H9 (cell line): ENCODE measurements around the gene SLC1A7. TPM values are rescaled to one million over a fixed set of nuclear protein-coding genes. Genes with fewer than 3 reads are reported as not detected.
A peak's percentile ranks its signal among the peaks of the same experiment; 100 is the strongest.

ENCODE experiments used
- DNase-seq: peaks from one replicate; pipeline ENCODE4 v3.0.0-alpha.2; 2017
- H2AFZ ChIP-seq: one replicate; pipeline ENCODE4 v1.6.1; 2013; ENCODE audit warnings: mild to moderate bottlenecking, low read length, control low read depth, moderate library complexity
- H2AK5ac ChIP-seq: 2 replicates; pipeline ENCODE4 v1.6.1; 2013; ENCODE audit warnings: low read length, control low read depth, mixed read lengths; ENCODE audit not compliant: insufficient read length
- H2BK120ac ChIP-seq: one replicate; pipeline ENCODE4 v1.6.1; 2013; ENCODE audit warnings: low read depth, mild to moderate bottlenecking, low read length, control low read depth, inconsistent platforms; ENCODE audit not compliant: poor library complexity, severe bottlenecking
- H2BK12ac ChIP-seq: 2 replicates; pipeline ENCODE4 v1.6.1; 2013; ENCODE audit warnings: low read length, control low read depth, mixed read lengths, low read depth; ENCODE audit not compliant: insufficient read length
- H2BK15ac ChIP-seq: 2 replicates; pipeline ENCODE4 v1.6.1; 2013; ENCODE audit warnings: low read depth, low read length, control low read depth
- H2BK20ac ChIP-seq: one replicate; pipeline ENCODE4 v1.6.1; 2013; ENCODE audit warnings: low read depth, mild to moderate bottlenecking, low read length, control low read depth, inconsistent platforms; ENCODE audit not compliant: poor library complexity, severe bottlenecking
- H2BK5ac ChIP-seq: 2 replicates; pipeline ENCODE4 v1.6.1; 2013; ENCODE audit warnings: low read length, control low read depth, mixed read lengths; ENCODE audit not compliant: insufficient read length
- H3K14ac ChIP-seq: 2 replicates; pipeline ENCODE4 v1.6.1; 2013; ENCODE audit warnings: low read length, control low read depth; ENCODE audit not compliant: insufficient read depth
- H3K18ac ChIP-seq: 2 replicates; pipeline ENCODE4 v1.6.1; 2013; ENCODE audit warnings: low read depth, mild to moderate bottlenecking, mixed read lengths, low read length, control low read depth; ENCODE audit not compliant: insufficient read length
- H3K23ac ChIP-seq: 2 replicates; pipeline ENCODE4 v1.6.1; 2013; ENCODE audit warnings: low read length, control low read depth, mixed read lengths, low read depth; ENCODE audit not compliant: insufficient read length
- H3K23me2 ChIP-seq: 2 replicates; pipeline ENCODE4 v1.6.1; 2013; ENCODE audit warnings: low read depth, mild to moderate bottlenecking, mixed read lengths, low read length, control low read depth; ENCODE audit not compliant: insufficient read length, poor library complexity, severe bottlenecking
- H3K27ac ChIP-seq: 2 replicates; pipeline ENCODE4 v1.5.1; 2013; ENCODE audit warnings: low read length, control low read depth, mixed read lengths, low read depth; ENCODE audit not compliant: insufficient read length
- H3K27me3 ChIP-seq: 2 replicates; pipeline ENCODE4 v1.6.1; 2013; ENCODE audit warnings: low read length, control low read depth, inconsistent platforms; ENCODE audit not compliant: insufficient read depth
- H3K4ac ChIP-seq: 2 replicates; pipeline ENCODE4 v1.6.1; 2013; ENCODE audit warnings: low read depth, mild to moderate bottlenecking, control low read depth, inconsistent platforms, low read length, moderate library complexity
- H3K4me1 ChIP-seq: 2 replicates; pipeline ENCODE4 v1.6.1; 2013; ENCODE audit warnings: low read length, control low read depth, inconsistent platforms; ENCODE audit not compliant: insufficient read depth
- H3K4me2 ChIP-seq: 2 replicates; pipeline ENCODE4 v1.6.1; 2013; ENCODE audit warnings: low read length, control low read depth, mixed read lengths; ENCODE audit not compliant: insufficient read length, insufficient read depth
- H3K56ac ChIP-seq: 2 replicates; pipeline ENCODE4 v1.6.1; 2013; ENCODE audit warnings: low read depth, mild to moderate bottlenecking, mixed read lengths, low read length, control low read depth; ENCODE audit not compliant: insufficient read length
- H3K79me1 ChIP-seq: 2 replicates; pipeline ENCODE4 v1.6.1; 2013; ENCODE audit warnings: low read depth, mild to moderate bottlenecking, moderate library complexity, low read length, control low read depth, inconsistent platforms; ENCODE audit not compliant: insufficient read depth, poor library complexity, severe bottlenecking
- H3K79me2 ChIP-seq: 2 replicates; pipeline ENCODE4 v1.6.1; 2013; ENCODE audit warnings: low read length, control low read depth, inconsistent platforms; ENCODE audit not compliant: insufficient read depth
- H3K9ac ChIP-seq: 2 replicates; pipeline ENCODE4 v1.6.1; 2013; ENCODE audit warnings: low read length, control low read depth, mixed read lengths; ENCODE audit not compliant: insufficient read length; ENCODE audit errors: extremely low read depth
- H3K9me3 ChIP-seq: one replicate; pipeline ENCODE4 v1.6.1; 2013; ENCODE audit warnings: low read depth, low read length, inconsistent platforms; ENCODE audit not compliant: control insufficient read depth
- H3T11ph ChIP-seq: one replicate; pipeline ENCODE4 v1.6.1; 2013; ENCODE audit warnings: mild to moderate bottlenecking, low read length, control low read depth, inconsistent platforms
- H4K20me1 ChIP-seq: one replicate; pipeline ENCODE4 v1.6.1; 2013; ENCODE audit not compliant: control insufficient read depth, insufficient read length, insufficient read depth
- H4K5ac ChIP-seq: 2 replicates; pipeline ENCODE4 v1.6.1; 2013; ENCODE audit warnings: low read depth, mild to moderate bottlenecking, mixed read lengths, low read length, control low read depth; ENCODE audit not compliant: insufficient read length
- H4K8ac ChIP-seq: replicated peaks from 2 replicates; pipeline ENCODE4 v1.6.1; 2013; ENCODE audit warnings: low read length, control low read depth, mixed read lengths, low read depth; ENCODE audit not compliant: insufficient read length
- H4K91ac ChIP-seq: 2 replicates; pipeline ENCODE4 v1.6.1; 2013; ENCODE audit warnings: low read depth, mild to moderate bottlenecking, moderate library complexity, mixed read lengths, low read length, control low read depth; ENCODE audit not compliant: insufficient read length
- H3K27ac Mint-ChIP-seq, 3 experiments: 2 replicates in 2 of 3; 3 replicates in 1 of 3; pipeline ENCODE4 v1.8.0; 2020 to 2021; ENCODE audit warnings: mixed read lengths in 3 of 3, mild to moderate bottlenecking in 1 of 3, moderate library complexity in 1 of 3
- H3K27me3 Mint-ChIP-seq: 2 replicates; pipeline ENCODE4 v1.8.0; 2021; ENCODE audit warnings: low read depth, mild to moderate bottlenecking, moderate library complexity, mixed read lengths
- H3K36me3 Mint-ChIP-seq, 3 experiments: 2 replicates in 2 of 3; 3 replicates in 1 of 3; pipeline ENCODE4 v1.8.0; 2020 to 2021; ENCODE audit warnings: low read depth in 3 of 3, mixed read lengths in 3 of 3; ENCODE audit not compliant: insufficient read depth in 1 of 3
- H3K4me1 Mint-ChIP-seq, 2 experiments: 2 replicates each; pipeline ENCODE4 v1.8.0; 2020; ENCODE audit warnings: mixed read lengths in 2 of 2
- H3K4me3 Mint-ChIP-seq, 2 experiments: 2 replicates in 1 of 2; 3 replicates in 1 of 2; pipeline ENCODE4 v1.8.0; 2020 to 2021; ENCODE audit warnings: mild to moderate bottlenecking in 2 of 2, mixed read lengths in 2 of 2, moderate library complexity in 1 of 2
- H3K9me3 Mint-ChIP-seq, 2 experiments: 2 replicates in 1 of 2; 3 replicates in 1 of 2; pipeline ENCODE4 v1.8.0; 2020; ENCODE audit warnings: mild to moderate bottlenecking in 2 of 2, mixed read lengths in 2 of 2, moderate library complexity in 1 of 2
- WGBS: extraction: QIAGEN DNeasy Blood & Tissue Kit; methylation state at CpG from one replicate; pipeline ENCODE4 v1.1.7; 2013; ENCODE audit warnings: missing lambda C conversion rate, low lambda C conversion rate, mixed read lengths; ENCODE audit not compliant: insufficient read length; ENCODE audit errors: extremely low coverage; 5-methylcytosine and 5-hydroxymethylcytosine counted together
- total RNA-seq: library from RNA; stranded (reverse); gene quantifications from 2 replicates; pipeline ENCODE4 v1.2.1, GENCODE V29; 2021
- TF ChIP-seq, protein P1 (sequence below): fragments of 200-600 bp; sonication (generic); conservative IDR thresholded peaks from 3 replicates; pipeline ENCODE4 v1.8.0; 2021; ENCODE audit warnings: antibody characterized with exemption, mild to moderate bottlenecking

The SLC1A7 gene
- total RNA-seq, 1 experiment from 2014 or later = not detected

DNA sequence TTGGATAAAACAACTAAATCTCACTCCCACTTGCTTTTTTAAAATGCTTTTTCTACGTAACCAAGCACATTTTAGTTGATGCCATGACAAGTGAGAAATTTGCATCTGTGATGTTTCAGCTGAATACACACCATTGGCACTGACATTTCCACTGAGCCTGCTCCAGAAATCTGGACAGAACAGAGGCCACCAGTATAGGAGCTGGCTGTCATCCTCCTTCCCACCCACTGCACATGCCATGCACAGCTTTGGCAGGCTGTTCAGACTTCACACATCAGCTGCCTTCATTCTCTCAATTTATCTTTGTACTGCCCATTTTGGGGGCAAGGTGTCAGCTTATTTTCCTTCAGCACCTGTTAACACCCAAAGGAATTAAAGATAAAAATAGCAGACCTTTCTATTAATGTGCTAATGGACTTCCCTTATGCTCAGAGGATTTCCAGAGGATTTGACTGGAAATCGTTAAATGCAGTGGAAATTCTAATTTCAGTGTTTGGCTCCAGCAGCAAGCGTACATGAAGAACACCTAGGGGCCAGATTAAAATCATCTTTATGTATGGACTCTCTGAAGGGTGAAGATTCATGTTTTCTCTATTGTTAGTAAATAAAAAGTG lies 93.4 kb downstream of the SLC1A7 start:
- Histone ChIP-seq H3K27ac (no peak overlapping the region), H2BK15ac (no peak overlapping the region), H3K14ac (no peak overlapping the region), H3T11ph (no peak overlapping the region), H2BK20ac (no peak overlapping the region), H4K20me1 (no peaks in the 10 kb centered on the region), H3K9me3 (no peaks in the 10 kb centered on the region), H2BK12ac (no peak overlapping the region), H3K79me1 (no peaks in the 10 kb centered on the region), H3K27me3 (no peaks in the 10 kb centered on the region), H3K9ac (no peak overlapping the region), H3K23ac (no peak overlapping the region), H3K56ac (no peak overlapping the region), H4K91ac (no peak overlapping the region), H2AFZ (no peak overlapping the region), H4K8ac (no peak overlapping the region), H3K4me1 (peaks cover 4% of the 10 kb centered on the region), H3K4me2 (peak overlapping the region; percentile 24), H3K79me2 (no peaks in the 10 kb centered on the region), H3K4ac (no peak overlapping the region), H2AK5ac (no peak overlapping the region), H4K5ac (no peak overlapping the region), H3K18ac (no peak overlapping the region), H3K23me2 (no peaks in the 10 kb centered on the region), H2BK120ac (no peak overlapping the region), H2BK5ac (no peak overlapping the region)
- Mint-ChIP-seq H3K27ac (no peak overlapping the region), H3K36me3 (no peaks in the 10 kb centered on the region; a peak in 1 of 7 replicates), H3K9me3 (no peaks in the 10 kb centered on the region), H3K27me3 (no peaks in the 10 kb centered on the region), H3K4me3 (no peak overlapping the region), H3K4me1 (peaks cover 27 to 39% of the 10 kb centered on the region in 2 experiments)
- no CpG with 5 or more reads among the region's 3 CpGs for WGBS
- no peak for DNase-seq
- TF ChIP-seq, protein P1, sequence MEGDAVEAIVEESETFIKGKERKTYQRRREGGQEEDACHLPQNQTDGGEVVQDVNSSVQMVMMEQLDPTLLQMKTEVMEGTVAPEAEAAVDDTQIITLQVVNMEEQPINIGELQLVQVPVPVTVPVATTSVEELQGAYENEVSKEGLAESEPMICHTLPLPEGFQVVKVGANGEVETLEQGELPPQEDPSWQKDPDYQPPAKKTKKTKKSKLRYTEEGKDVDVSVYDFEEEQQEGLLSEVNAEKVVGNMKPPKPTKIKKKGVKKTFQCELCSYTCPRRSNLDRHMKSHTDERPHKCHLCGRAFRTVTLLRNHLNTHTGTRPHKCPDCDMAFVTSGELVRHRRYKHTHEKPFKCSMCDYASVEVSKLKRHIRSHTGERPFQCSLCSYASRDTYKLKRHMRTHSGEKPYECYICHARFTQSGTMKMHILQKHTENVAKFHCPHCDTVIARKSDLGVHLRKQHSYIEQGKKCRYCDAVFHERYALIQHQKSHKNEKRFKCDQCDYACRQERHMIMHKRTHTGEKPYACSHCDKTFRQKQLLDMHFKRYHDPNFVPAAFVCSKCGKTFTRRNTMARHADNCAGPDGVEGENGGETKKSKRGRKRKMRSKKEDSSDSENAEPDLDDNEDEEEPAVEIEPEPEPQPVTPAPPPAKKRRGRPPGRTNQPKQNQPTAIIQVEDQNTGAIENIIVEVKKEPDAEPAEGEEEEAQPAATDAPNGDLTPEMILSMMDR = no peak
